Loucy (cell line): ENCODE data around the gene GNA14.

ENCODE experiments used
- CTCF ChIP-seq: fragments of 200-600 bp; sonication (generic); conservative IDR thresholded peaks from 2 replicates; pipeline ENCODE4 v1.5.1; 2014; ENCODE audit warnings: mild to moderate bottlenecking, antibody characterized with exemption, low read length
- EZH2phosphoT487 ChIP-seq: fragments of 200-600 bp; IDR thresholded peaks from 2 replicates; pipeline ENCODE4 v1.6.1; 2018; ENCODE audit warnings: antibody characterized with exemption, mild to moderate bottlenecking, moderate library complexity, borderline replicate concordance

DNA sequence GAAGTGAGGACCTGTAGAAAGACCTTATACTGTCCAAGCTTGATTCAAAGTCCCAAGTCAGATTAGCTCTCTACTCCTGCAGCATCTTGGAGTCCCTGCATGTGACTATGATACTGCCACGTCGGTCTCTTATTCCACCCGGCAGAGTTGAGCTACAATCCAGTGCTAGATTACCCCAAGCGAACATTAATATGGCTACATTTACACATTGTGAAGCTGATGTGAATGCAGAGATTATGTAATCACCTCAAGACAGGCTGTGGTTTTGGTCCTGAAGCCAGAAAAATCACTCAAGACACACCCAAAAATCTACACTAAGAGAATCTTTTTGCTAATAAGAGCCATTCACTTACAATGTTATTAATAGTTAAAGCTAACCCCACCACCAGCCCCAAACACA, 116.7 kb downstream of the GNA14 start:
- TF ChIP-seq CTCF (no peak), EZH2phosphoT487 (no peak)
